Stimulated activated CD8-positive, alpha-beta memory T cell treated with anti-CD3 and anti-CD28 coated beads, Interleukin-7, amount 100 ng/mL, for 48 hours (primary cell): ENCODE results near the gene PTMS.

ENCODE experiments used
- DNase-seq, 2 donors: peaks; one replicate each; pipeline ENCODE4 v3.0.0-alpha.2; 2020; ENCODE audit warnings: low read depth in 1 of 2; ENCODE audit errors: extremely low read depth in 1 of 2

Gene PTMS

GRCh38 chr12:6752167-6752920 is 13.8 kb upstream of the PTMS start:
- no peak for DNase-seq

GRCh38 chr12:6752921-6753771 is 13.0 kb upstream of the PTMS start, which contains the start of gene MLF2:
Gene MLF2, minus strand, starts transcription at chr12:6753141. Its CDS starts 807 bp downstream, at chr12:6752334.
- DNase-seq: peak; percentile 93 to 98

- no peak for DNase-seq
Observed at GRCh38 chr12:6753772-6754356, 12.3 kb upstream of the PTMS start.

GRCh38 chr12:6754411-6754810 is 11.8 kb upstream of the PTMS start:
- no peak for DNase-seq

GRCh38 chr12:6757028-6757690 is 9.0 kb upstream of the PTMS start:
- no peak for DNase-seq

- DNase-seq: no peak
Observed at GRCh38 chr12:6758506-6759095, 7.6 kb upstream of the PTMS start.

GRCh38 chr12:6759741-6760140 is 6.4 kb upstream of the PTMS start:
- no peak for DNase-seq

GRCh38 chr12:6763380-6763779 is 2.8 kb upstream of the PTMS start:
- no peak for DNase-seq

GRCh38 chr12:6764011-6764828 is 1.9 kb upstream of the PTMS start:
- DNase-seq: peak in 1 of 2 donors; percentile 65

GRCh38 chr12:6765048-6765633 is 1.0 kb upstream of the PTMS start:
- DNase-seq: no peak

- DNase-seq: no peak
Observed at GRCh38 chr12:6766651-6767349, 637 bp downstream of the PTMS start.

- DNase-seq: no peak
Observed at GRCh38 chr12:6767353-6768319, 1.5 kb downstream of the PTMS start.

- no peak for DNase-seq
Observed at GRCh38 chr12:6768437-6768914, 2.3 kb downstream of the PTMS start.

GRCh38 chr12:6768990-6769389 is 2.8 kb downstream of the PTMS start:
- no peak for DNase-seq

GRCh38 chr12:6769666-6770065 is 3.5 kb downstream of the PTMS start:
- DNase-seq: no peak

GRCh38 chr12:6770094-6770493 is 3.9 kb downstream of the PTMS start:
- DNase-seq: no peak

GRCh38 chr12:6770600-6770999 is 4.4 kb downstream of the PTMS start:
- DNase-seq: no peak

GRCh38 chr12:6771091-6771495 is 4.9 kb downstream of the PTMS start:
- DNase-seq: no peak
